A549 (cell line): Measurements from ENCODE around the gene TFDP1.
"Not testable (repeated sequence)": the region's sequence is repeated elsewhere in the genome, so short reads cannot be mapped to it uniquely, and the experiment has no call there.

Source experiments
- CBX2 ChIP-seq: fragments of 200-600 bp; sonication (generic); IDR thresholded peaks from 2 replicates; pipeline ENCODE4 v1.6.1; 2016; ENCODE audit warnings: low read depth, mild to moderate bottlenecking, borderline replicate concordance
- CEBPB ChIP-seq, 2 experiments: fragments of >200 bp in 1 of 2; sonication (Bioruptor Twin) in 1 of 2; formaldehyde crosslinking in 1 of 2; IDR thresholded peaks; 2 replicates each; pipeline ENCODE4 v1.6.1; 2012 to 2016
- CHD2 ChIP-seq: fragments of 150-350 bp; IDR thresholded peaks from 2 replicates; pipeline ENCODE4 v1.6.1; 2014; ENCODE audit warnings: low read length; ENCODE audit not compliant: partially characterized antibody
- CTCF ChIP-seq: fragments of >200 bp; sonication (Bioruptor Twin); formaldehyde crosslinking; IDR thresholded peaks from 3 replicates; pipeline ENCODE4 v1.5.1; 2016
- FOSL2 ChIP-seq, 2 experiments: fragments of 450-650 bp in 1 of 2; fragments of >200 bp in 1 of 2; sonication (Bioruptor Twin) in 1 of 2; formaldehyde crosslinking; IDR thresholded peaks; 2 replicates each; pipeline versions ENCODE4 v1.5.0 to v1.6.1; 2016 to 2020; ENCODE audit warnings: mild to moderate bottlenecking in 1 of 2, moderate library complexity in 1 of 2
- MAX ChIP-seq: IDR thresholded peaks from 2 replicates; pipeline ENCODE4 v1.6.1; 2012
- MYC ChIP-seq: IDR thresholded peaks from 2 replicates; pipeline ENCODE4 v1.6.1; 2012; ENCODE audit warnings: mild to moderate bottlenecking, inconsistent platforms, low read length, improper control_type of control experiment, borderline replicate concordance
- POLR2A ChIP-seq: IDR thresholded peaks from 2 replicates; pipeline ENCODE4 v1.6.1; 2012; ENCODE audit warnings: mild to moderate bottlenecking, low read length
- REST ChIP-seq: fragments of 200-600 bp; sonication (generic); IDR thresholded peaks from 2 replicates; pipeline ENCODE4 v1.6.1; 2016; ENCODE audit warnings: antibody characterized with exemption, mild to moderate bottlenecking, moderate library complexity
- SMC3 ChIP-seq: fragments of >200 bp; sonication (Bioruptor Twin); formaldehyde crosslinking; IDR thresholded peaks from 3 replicates; pipeline ENCODE4 v1.6.1; 2018; ENCODE audit warnings: inconsistent platforms
- USF2 ChIP-seq: fragments of 450-650 bp; IDR thresholded peaks from 2 replicates; pipeline ENCODE4 v1.6.1; 2014; ENCODE audit warnings: antibody characterized with exemption

- TF ChIP-seq SMC3; CBX2; FOSL2 (IDR thresholded peaks at IDR 0.05); FOSL2 (CRISPR knock-in tag; IDR thresholded peaks at IDR 0.05); CHD2; USF2; POLR2A; CTCF; CEBPB (IDR thresholded peaks at IDR 0.05); MYC; MAX; REST: not testable (repeated sequence)
Measured at GRCh38 chr13:113594066-113594821, 9.7 kb downstream of the TFDP1 start.
